Thyroid gland (tissue), 4 donors: ENCODE results near the gene CD96. TPM values are rescaled to one million over a fixed set of nuclear protein-coding genes. Genes with fewer than 3 reads are reported as not detected.

Source experiments
- DNase-seq, 2 donors: peaks; one replicate each; pipeline ENCODE4 v3.0.0-alpha.2; 2019
- H3K27ac ChIP-seq, 3 donors: fragments of 200-600 bp; sonication (generic); 1 replicate in 2 of 3; 2 replicates in 1 of 3; pipeline ENCODE4 v1.5.1; 2016 to 2019; ENCODE audit warnings: mild to moderate bottlenecking in 1 of 3, moderate library complexity in 1 of 3
- H3K27me3 ChIP-seq: fragments of 200-600 bp; sonication (generic); one replicate; pipeline ENCODE4 v1.5.1; 2019
- H3K36me3 ChIP-seq, 2 donors: fragments of 200-600 bp; sonication (generic); one replicate each; pipeline ENCODE4 v1.5.1; 2016 to 2019
- H3K4me1 ChIP-seq, 2 donors: fragments of 200-600 bp; sonication (generic); one replicate each; pipeline ENCODE4 v1.5.1; 2017 to 2019
- H3K4me3 ChIP-seq, 3 donors: fragments of 200-600 bp; sonication (generic); replicated peaks in 1 of 3; 1 replicate in 2 of 3; 2 replicates in 1 of 3; pipeline ENCODE4 v1.5.1; 2016; ENCODE audit warnings: mild to moderate bottlenecking in 1 of 3
- H3K9me3 ChIP-seq: fragments of 200-600 bp; sonication (generic); one replicate; pipeline ENCODE4 v1.5.1; 2017
- POLR2A ChIP-seq, 2 donors: fragments of 450-650 bp; IDR thresholded peaks; one replicate each; pipeline ENCODE4 v1.6.1; 2017; ENCODE audit warnings: antibody characterized with exemption in 2 of 2, mild to moderate bottlenecking in 2 of 2, moderate library complexity in 1 of 2
- WGBS, 2 donors: methylation state at CpG; one replicate each; pipeline ENCODE4 v1.1.5; 2017; 5-methylcytosine and 5-hydroxymethylcytosine counted together
- intact Hi-C: fragments of 100-400 bp; cut with DNase I; formaldehyde crosslinking; loops from one replicate; pipeline ENCODE4 v1.15.1; 2023
- total RNA-seq, 4 donors: library from RNA; depleted of rRNA; stranded (reverse); fragments of >200 nt; gene quantifications; one replicate each; pipeline ENCODE4 v1.2.3, GENCODE V29; 2016
- TF ChIP-seq, protein P1 (sequence below), 6 experiments: fragments of 200-600 bp in 3 of 6; fragments of 450-650 bp in 3 of 6; sonication (generic) in 3 of 6; IDR thresholded peaks; one replicate each; pipeline ENCODE4 v1.5.1; 2016 to 2019; ENCODE audit warnings: antibody characterized with exemption in 6 of 6, mild to moderate bottlenecking in 2 of 6, inconsistent platforms in 1 of 6, moderate library complexity in 1 of 6

The CD96 gene
- total RNA-seq, 4 donors from 2014 or later, result 2.8 to 4.6 (median 3.7) TPM

DNA sequence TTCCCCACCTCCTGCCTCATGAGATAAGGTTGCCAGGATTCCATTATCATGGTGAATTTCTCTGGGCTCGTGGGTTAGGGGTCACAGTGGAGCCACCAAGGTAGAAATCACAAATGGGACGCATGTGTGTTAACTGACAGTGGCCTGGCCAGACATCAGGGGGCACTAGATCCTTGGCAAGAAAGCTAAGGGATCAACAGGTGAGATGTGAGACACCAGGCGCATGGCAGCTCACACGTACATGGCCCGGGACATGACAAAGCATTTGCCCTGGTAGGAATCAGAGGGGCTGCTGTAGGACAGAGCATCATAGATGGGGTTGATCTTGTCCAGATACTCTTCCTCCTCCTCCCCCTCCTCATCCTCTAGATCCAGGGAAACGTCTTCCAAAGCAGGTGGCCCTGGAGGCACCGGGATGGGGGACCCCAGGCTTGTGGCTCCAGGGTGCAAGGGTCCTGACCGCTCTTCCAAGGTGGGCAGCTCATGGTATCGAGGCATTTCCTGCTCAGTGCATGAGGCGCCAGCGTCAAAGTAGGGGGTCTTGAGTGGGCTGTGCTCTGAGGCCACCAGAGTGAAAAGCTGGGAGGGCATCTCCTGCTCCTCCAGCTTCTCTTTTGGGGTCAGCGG is 28.5 kb downstream of the CD96 start:
- Histone ChIP-seq H3K4me1 (no peaks in the 10 kb centered on the region), H3K36me3 (no peaks in the 10 kb centered on the region)
- 95 to 97% methylated on average over 8 to 12 of the region's 12 CpGs for WGBS, 2 donors

DNA sequence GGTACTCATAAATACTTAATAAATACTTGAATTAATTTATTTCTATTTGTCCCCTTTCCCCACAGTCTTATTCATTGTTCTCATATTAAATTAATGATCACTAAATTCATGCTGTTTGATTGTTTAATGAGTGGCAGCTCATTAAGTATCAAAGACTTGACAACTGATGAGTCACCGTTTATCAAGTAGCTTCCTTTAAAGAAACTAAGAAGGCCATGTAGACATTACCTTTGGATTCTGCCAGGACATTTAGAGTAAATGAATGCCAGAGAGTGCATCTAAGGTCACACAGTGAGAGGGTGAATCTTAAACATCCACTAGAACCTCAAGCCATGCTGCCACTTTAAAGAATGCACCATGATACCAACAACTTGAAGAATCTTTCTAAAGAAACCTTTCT is 29.3 kb downstream of the CD96 start:
- Histone ChIP-seq H3K4me1 (no peaks in the 10 kb centered on the region), H3K27ac (no peak overlapping the region), H3K36me3 (no peaks in the 10 kb centered on the region), H3K4me3 (no peak overlapping the region), H3K9me3 (no peaks in the 10 kb centered on the region), H3K27me3 (no peaks in the 10 kb centered on the region)
- intact Hi-C loops, result loop anchor here (5.0 kb wide), 1 partner anchor 121 kb away; no protein-coding TSS in a partner anchor
- TF ChIP-seq POLR2A (IDR thresholded peaks at IDR 0.05), result no peak
- TF ChIP-seq, protein P1, sequence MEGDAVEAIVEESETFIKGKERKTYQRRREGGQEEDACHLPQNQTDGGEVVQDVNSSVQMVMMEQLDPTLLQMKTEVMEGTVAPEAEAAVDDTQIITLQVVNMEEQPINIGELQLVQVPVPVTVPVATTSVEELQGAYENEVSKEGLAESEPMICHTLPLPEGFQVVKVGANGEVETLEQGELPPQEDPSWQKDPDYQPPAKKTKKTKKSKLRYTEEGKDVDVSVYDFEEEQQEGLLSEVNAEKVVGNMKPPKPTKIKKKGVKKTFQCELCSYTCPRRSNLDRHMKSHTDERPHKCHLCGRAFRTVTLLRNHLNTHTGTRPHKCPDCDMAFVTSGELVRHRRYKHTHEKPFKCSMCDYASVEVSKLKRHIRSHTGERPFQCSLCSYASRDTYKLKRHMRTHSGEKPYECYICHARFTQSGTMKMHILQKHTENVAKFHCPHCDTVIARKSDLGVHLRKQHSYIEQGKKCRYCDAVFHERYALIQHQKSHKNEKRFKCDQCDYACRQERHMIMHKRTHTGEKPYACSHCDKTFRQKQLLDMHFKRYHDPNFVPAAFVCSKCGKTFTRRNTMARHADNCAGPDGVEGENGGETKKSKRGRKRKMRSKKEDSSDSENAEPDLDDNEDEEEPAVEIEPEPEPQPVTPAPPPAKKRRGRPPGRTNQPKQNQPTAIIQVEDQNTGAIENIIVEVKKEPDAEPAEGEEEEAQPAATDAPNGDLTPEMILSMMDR (IDR thresholded peaks at IDR 0.05), result no peak
- DNase-seq, result no peak
- WGBS, 2 donors, result 91 to 93% methylated on average over 1 of the region's 1 CpG

More for the DNA sequence above, 28.5 kb downstream of the CD96 start:
- intact Hi-C loops, result loop anchor here (5.0 kb wide), 1 partner anchor 122 kb away; no protein-coding TSS in a partner anchor
- H3K9me3 ChIP-seq, result no peaks in the 10 kb centered on the region
- no peak for TF ChIP-seq POLR2A (IDR thresholded peaks at IDR 0.05)
- TF ChIP-seq, protein P1 (IDR thresholded peaks at IDR 0.05), result no peak
- no peak for DNase-seq
- no peak overlapping the region for H3K4me3 ChIP-seq
- H3K27ac ChIP-seq, result no peak overlapping the region
- no peaks in the 10 kb centered on the region for H3K27me3 ChIP-seq

DNA sequence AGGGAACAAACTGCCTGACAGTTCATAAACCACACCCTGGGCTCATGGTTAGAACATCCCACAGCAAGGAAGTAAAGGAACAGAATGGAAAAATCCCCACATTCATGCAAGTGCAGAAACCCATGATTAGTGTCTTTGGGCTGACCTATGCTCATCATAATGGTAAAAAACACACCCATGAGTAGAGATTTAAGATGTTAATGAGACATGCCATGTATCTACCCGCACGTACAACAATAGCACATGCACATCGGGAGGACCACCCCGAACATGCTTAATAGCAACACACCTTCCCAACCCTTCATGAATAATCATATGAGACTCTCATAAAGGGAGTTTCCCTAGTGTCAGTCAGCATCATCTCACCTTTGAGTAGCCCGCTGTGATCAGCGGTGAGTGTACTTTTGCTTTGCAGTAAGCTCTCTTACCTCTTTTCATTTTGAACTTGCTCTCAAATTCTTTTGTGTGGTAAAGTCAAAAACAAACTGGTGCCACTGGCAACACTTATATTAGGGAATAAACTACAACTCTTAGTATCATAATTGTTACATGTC is 30.0 kb downstream of the CD96 start:
- no peaks in the 10 kb centered on the region for H3K9me3 ChIP-seq
- H3K4me3 ChIP-seq, result no peak overlapping the region
- WGBS, 2 donors, result 90 to 95% methylated on average over 6 of the region's 6 CpGs
- H3K27me3 ChIP-seq, result no peaks in the 10 kb centered on the region
- TF ChIP-seq, protein P1 (IDR thresholded peaks at IDR 0.05), result no peak
- TF ChIP-seq POLR2A (IDR thresholded peaks at IDR 0.05), result no peak
- no peak for DNase-seq
- intact Hi-C loops, result loop anchor here (5.0 kb wide), 1 partner anchor 120 kb away; no protein-coding TSS in a partner anchor
- H3K27ac ChIP-seq, result no peak overlapping the region
- no peaks in the 10 kb centered on the region for H3K36me3 ChIP-seq
- no peaks in the 10 kb centered on the region for H3K4me1 ChIP-seq

DNA sequence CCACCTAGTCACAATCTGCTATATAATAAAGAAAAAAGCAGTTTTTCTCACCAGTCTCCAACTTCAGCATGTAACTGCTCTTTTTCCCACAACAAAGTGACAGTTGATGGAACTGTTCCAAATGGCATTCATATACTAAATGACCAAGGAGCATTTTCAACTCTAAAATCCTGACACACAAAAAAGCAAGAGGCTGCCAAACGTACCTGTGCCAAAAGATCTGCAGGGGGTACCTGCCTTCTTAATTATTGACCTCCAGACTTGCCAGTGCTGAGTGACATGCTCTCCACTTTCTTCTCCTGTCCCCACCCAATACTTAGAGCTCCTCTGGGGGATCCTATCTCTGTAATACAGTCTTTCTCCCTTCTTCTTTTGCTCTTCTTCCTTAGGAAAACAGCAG is 35.1 kb downstream of the CD96 start:
- WGBS, 2 donors, result 24 to 30% methylated on average over 1 of the region's 1 CpG
- no peaks in the 10 kb centered on the region for H3K27me3 ChIP-seq

More for the DNA sequence above, 35.1 kb downstream of the CD96 start:
- H3K4me3 ChIP-seq, result no peak overlapping the region
- H3K27ac ChIP-seq, result no peak overlapping the region
- H3K4me1 ChIP-seq, result peaks cover 19 to 36% of the 10 kb centered on the region in 2 donors
- intact Hi-C loops, result no loop called here
- H3K36me3 ChIP-seq, result no peaks in the 10 kb centered on the region
- no peaks in the 10 kb centered on the region for H3K9me3 ChIP-seq
- DNase-seq, result no peak
- TF ChIP-seq, protein P1 (IDR thresholded peaks at IDR 0.05), result no peak
- TF ChIP-seq POLR2A (IDR thresholded peaks at IDR 0.05), result no peak
